K562 (cell line): Measurements from ENCODE around the gene SLC4A2. TPM values are rescaled to one million over a fixed set of nuclear protein-coding genes. Genes with fewer than 3 reads are reported as not detected.

Experiments used
- ATF2 ChIP-seq: sonication (generic); formaldehyde crosslinking; IDR thresholded peaks from 2 replicates; pipeline ENCODE4 v1.8.1; 2022; ENCODE audit warnings: missing genetic modification reagents
- CAMTA2 ChIP-seq: fragments of 250-450 bp; sonication (Bioruptor Pico); conservative IDR thresholded peaks from 2 replicates; pipeline ENCODE4 v1.5.1; 2022
- CGGBP1 ChIP-seq: fragments of 250-450 bp; sonication (Bioruptor Pico); IDR thresholded peaks from 2 replicates; pipeline ENCODE4 v1.9.0; 2021; ENCODE audit warnings: mild to moderate bottlenecking
- CREB3 ChIP-seq: fragments of 450-650 bp; conservative IDR thresholded peaks from 2 replicates; pipeline ENCODE4 v1.6.1; 2016; ENCODE audit warnings: missing genetic modification characterization, low read depth, mild to moderate bottlenecking, missing compliant biosample characterization, moderate library complexity
- FOXM1 ChIP-seq, 2 experiments: fragments of 450-650 bp in 1 of 2; sonication (generic) in 1 of 2; formaldehyde crosslinking in 1 of 2; IDR thresholded peaks; 2 replicates each; pipeline versions ENCODE4 v1.6.1 to v1.9.0; 2017 to 2022; ENCODE audit warnings: low read depth in 2 of 2, mild to moderate bottlenecking in 2 of 2, missing genetic modification reagents in 1 of 2, moderate library complexity in 1 of 2
- FUS ChIP-seq: fragments of 200-400 bp; formaldehyde crosslinking; optimal IDR thresholded peaks from 2 replicates; pipeline ENCODE3; 2017; ENCODE audit warnings: low read depth, low read length
- GTF2F1 ChIP-seq: IDR thresholded peaks from 2 replicates; pipeline ENCODE4 v1.6.1; 2011; ENCODE audit warnings: low read depth, low read length, improper control_type of control experiment
- HOXB6 ChIP-seq: fragments of 250-450 bp; sonication (Bioruptor Pico); IDR thresholded peaks from 2 replicates; pipeline ENCODE4 v1.5.1; 2022; ENCODE audit warnings: mild to moderate bottlenecking, borderline replicate concordance
- MAZ ChIP-seq, 2 experiments: fragments of 450-650 bp in 1 of 2; sonication (generic) in 1 of 2; formaldehyde crosslinking; IDR thresholded peaks in 1 of 2; conservative IDR thresholded peaks in 1 of 2; 2 replicates each; pipeline versions ENCODE4 v1.4.0 to v1.5.0; 2020; ENCODE audit warnings: mild to moderate bottlenecking in 1 of 2, missing genetic modification reagents in 1 of 2
- NFE2L1 ChIP-seq: fragments of 450-650 bp; IDR thresholded peaks from 2 replicates; pipeline ENCODE4 v1.6.1; 2016; ENCODE audit warnings: missing genetic modification characterization, low read depth, mild to moderate bottlenecking, missing compliant biosample characterization, moderate library complexity, borderline replicate concordance
- RBFOX2 ChIP-seq: fragments of 200-400 bp; formaldehyde crosslinking; IDR thresholded peaks from 2 replicates; pipeline ENCODE4 v1.6.1; 2017; ENCODE audit warnings: low read depth, mild to moderate bottlenecking, low read length, moderate library complexity
- REST ChIP-seq, 2 experiments: fragments of 450-650 bp; formaldehyde crosslinking in 1 of 2; IDR thresholded peaks; 2 replicates each; pipeline versions ENCODE4 v1.4.0 to v1.6.1; 2014 to 2020; ENCODE audit warnings: mild to moderate bottlenecking in 2 of 2, borderline replicate concordance in 1 of 2, low read depth in 1 of 2
- TAF1 ChIP-seq: IDR thresholded peaks from 2 replicates; pipeline ENCODE4 v1.6.1; 2011; ENCODE audit warnings: mild to moderate bottlenecking, low read length, moderate library complexity; ENCODE audit not compliant: insufficient read depth, control insufficient read depth, severe bottlenecking; ENCODE audit errors: extremely low read depth
- ZNF121 ChIP-seq: sonication (generic); formaldehyde crosslinking; conservative IDR thresholded peaks from 2 replicates; pipeline ENCODE4 v1.8.0; 2022; ENCODE audit warnings: missing genetic modification reagents
- polyA plus RNA-seq, 8 experiments: library from polyadenylated mRNA; depleted of rRNA in 4 of 8; stranded (reverse) in 5 of 8; unstranded in 3 of 8; fragments of >200 nt; fragmentation: Nextera tagmentation in 2 of 8; fragmentation: Illumina TruSeq in 1 of 8; extraction: Ambion mirVana in 2 of 8; extraction: Trizol in 1 of 8; gene quantifications; 2 replicates each; pipeline versions ENCODE4 v1.2.1 to v1.2.3, GENCODE V29; 2011 to 2014; ENCODE audit warnings: inconsistent platforms in 1 of 8, missing spikeins in 1 of 8
- total RNA-seq, 7 experiments: library from RNA; depleted of rRNA in 6 of 7; stranded (reverse); fragments of >200 nt in 6 of 7; fragmentation: Illumina TruSeq in 2 of 7; extraction: Trizol in 2 of 7; gene quantifications; 2 replicates each; pipeline versions ENCODE4 v1.2.1 to v1.2.3, GENCODE V29; 2011 to 2021; ENCODE audit warnings: low replicate concordance in 1 of 7

The SLC4A2 gene
- total and polyA plus RNA-seq, 9 of the 15 experiments (the other 6 are each of a cell fraction or from before 2014, with no cell fraction given): 11.4 to 375 (median 130) TPM

- TF ChIP-seq REST (IDR thresholded peaks at IDR 0.05; ENCODE audit: borderline replicate concordance) (peak; percentile 87), REST (CRISPR knock-in tag; IDR thresholded peaks at IDR 0.05; ENCODE audit: low read depth) (no peak), MAZ (CRISPR knock-in tag; conservative IDR thresholded peaks at IDR 0.05 in 1 of 2, IDR thresholded peaks at IDR 0.05 in 1 of 2) (peak; percentile 88 to 93), GTF2F1 (no peak), TAF1 (peak; percentile 16), CREB3 (tag) (no peak), RBFOX2 (peak; percentile 69), CAMTA2 (CRISPR knock-in tag) (no peak), HOXB6 (CRISPR knock-in tag) (no peak), FUS (no peak), CGGBP1 (CRISPR knock-in tag) (0 out of 2 replicates have a peak, but pooled peaks have one; percentile 66), NFE2L1 (tag) (no peak), FOXM1 (IDR thresholded peaks at IDR 0.05; ENCODE audit: low read depth) (peak; percentile 71), FOXM1 (CRISPR knock-in tag; IDR thresholded peaks at IDR 0.05; ENCODE audit: low read depth) (no peak), ZNF121 (CRISPR knock-in tag) (peak; percentile 74), ATF2 (CRISPR knock-in tag) (no peak)
Observed at GRCh38 chr7:151038951-151039849, 20.2 kb upstream of the SLC4A2 start (continued).
